ENCODE measurements around the gene DTNBP1.

- no peak for TF ChIP-seq CTCF (IDR thresholded peaks at IDR 0.05)
- no peak for TF ChIP-seq POLR2A (IDR thresholded peaks at IDR 0.05)
Measured at GRCh38 chr6:15474196-15474595, 188.6 kb downstream of the DTNBP1 start.

Data from adrenal gland (tissue), 5 donors.